CD4-positive, alpha-beta T cell treated with Interleukin-4 for 4 hours (primary cell): Measurements from ENCODE around the gene PSD2.

Experiments used
- DNase-seq: peaks from one replicate; pipeline ENCODE4 v3.0.0-alpha.2; 2020

The PSD2 gene

GRCh38 chr5:139839918-139840317, 44.3 kb downstream of the PSD2 start:
- no peak for DNase-seq

DNA sequence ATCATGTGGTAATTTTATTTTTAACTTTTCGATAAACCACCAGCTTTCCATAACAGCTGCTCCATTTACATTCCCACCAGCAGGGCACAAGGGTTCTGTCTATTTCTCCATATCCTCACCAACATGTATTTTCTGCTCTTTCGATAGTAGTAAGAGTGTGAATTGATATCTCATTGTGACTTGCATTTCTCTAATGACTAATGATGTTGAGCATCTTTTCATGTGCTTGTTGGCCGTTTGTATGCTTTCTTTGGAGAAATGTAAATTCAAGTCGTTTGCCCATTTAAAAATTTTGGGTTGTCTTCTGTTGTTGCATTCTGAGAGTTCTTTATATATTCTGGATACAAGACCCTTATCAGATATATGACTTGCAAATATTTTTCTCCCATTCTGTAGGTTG, 45.9 kb downstream of the PSD2 start:
- no peak for DNase-seq

DNA sequence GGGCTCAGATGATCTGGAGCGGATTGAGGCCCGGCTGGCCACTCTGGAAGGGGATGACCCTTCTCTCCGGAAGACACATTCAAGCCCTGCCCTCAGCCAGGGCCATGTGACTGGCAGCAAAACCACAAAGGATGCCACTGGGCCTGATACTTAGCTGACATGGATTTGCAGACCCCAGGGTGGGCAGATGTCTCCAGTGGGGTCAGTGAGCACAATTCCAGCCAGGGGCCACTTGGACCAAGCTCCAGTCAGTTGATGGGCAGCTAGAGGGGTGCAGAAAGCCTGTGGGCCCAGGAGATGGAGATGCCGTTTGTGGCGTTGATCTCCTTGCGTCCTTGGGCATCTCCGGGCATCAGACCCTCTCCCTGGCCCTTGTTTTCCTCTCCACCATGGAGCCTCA, 46.7 kb downstream of the PSD2 start:
- no peak for DNase-seq

- DNase-seq, result no peak
Observed at GRCh38 chr5:139843991-139844390, 48.4 kb downstream of the PSD2 start.

GRCh38 chr5:139844472-139845145, 49.0 kb downstream of the PSD2 start:
- DNase-seq, result peak; percentile 59

GRCh38 chr5:139845846-139846681, 50.5 kb downstream of the PSD2 start:
- DNase-seq, result no peak

DNA sequence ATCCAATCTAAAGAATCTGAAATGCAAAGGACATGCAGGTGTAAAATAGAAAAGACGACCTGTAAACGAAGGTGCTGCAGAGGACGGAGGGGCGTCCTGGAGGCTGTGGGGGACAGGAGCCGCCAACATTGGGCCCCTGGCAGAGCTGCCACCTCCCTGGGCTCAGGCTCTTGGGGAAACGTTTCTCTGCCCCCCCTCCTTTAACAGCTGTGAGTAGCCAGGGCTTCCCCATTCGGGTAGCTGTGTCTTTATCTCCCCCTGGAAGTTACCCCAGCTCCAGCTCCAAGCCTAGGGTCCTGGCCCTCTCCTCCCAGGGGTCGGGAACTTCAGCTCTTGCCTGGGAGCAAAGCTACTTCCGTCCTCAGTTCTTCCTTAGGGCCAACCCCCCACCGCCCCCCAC, 51.5 kb downstream of the PSD2 start:
- no peak for DNase-seq

DNA sequence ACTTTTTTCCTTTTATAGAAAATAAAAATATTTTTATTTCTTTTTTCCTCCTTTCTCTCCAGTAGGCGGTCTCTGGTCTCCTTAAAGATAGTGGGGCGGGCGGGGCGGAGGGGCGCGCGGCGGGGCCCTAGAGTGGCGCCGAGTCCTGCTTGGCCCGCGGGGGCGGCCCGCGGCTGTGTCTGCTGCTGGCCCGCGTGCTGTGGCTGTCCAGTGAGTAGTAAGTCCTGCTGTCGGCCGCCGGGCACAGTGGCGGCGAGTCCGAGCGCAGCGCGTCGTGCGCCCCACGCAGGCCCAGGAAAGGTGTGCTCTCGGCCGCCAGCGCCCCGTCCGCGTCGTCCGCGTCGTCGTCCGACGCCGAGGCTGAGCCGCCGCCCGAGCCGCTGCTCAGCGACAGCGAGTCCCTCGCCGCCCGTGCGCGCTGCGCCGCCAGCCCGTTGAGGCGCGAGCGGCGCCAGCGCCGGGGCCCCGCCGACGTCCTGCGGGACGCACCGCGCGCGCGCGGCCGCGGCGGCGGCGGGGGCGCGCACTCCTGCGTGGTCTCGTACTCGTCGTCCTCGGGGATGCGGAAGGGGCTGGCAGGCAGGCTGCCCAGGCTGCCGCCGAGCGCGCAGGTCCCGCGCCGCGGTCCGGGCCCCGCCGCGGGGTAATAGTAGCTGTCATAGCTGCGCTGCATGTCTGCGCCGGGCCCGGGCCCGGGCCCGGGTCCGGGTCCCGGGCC, 52.3 kb downstream of the PSD2 start:
- peak; percentile 73 for DNase-seq

- DNase-seq, result peak; percentile 13
Observed at GRCh38 chr5:139848508-139849100, 53.0 kb downstream of the PSD2 start.

- no peak for DNase-seq
Observed at GRCh38 chr5:139849501-139849900, 53.9 kb downstream of the PSD2 start.

DNA sequence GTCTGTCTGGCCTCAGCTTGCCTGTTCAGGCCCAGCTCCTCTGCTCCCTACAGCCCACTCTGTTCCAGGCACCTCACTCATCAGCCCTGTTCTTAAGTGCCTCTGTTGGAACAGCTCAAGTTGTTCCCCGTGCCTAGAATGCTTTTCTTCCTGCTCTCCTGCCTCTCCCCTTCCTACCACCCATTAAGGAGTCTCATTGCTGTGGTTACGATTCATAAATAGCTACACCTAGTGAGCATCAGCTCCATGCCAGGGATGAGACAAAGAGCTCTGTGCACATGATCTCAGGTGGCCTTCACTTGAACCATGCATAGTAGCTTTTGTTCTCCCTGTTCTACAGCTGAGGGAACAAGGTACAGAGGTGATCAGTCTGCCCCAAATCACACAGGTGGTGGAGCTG, 54.3 kb downstream of the PSD2 start:
- no peak for DNase-seq

DNA sequence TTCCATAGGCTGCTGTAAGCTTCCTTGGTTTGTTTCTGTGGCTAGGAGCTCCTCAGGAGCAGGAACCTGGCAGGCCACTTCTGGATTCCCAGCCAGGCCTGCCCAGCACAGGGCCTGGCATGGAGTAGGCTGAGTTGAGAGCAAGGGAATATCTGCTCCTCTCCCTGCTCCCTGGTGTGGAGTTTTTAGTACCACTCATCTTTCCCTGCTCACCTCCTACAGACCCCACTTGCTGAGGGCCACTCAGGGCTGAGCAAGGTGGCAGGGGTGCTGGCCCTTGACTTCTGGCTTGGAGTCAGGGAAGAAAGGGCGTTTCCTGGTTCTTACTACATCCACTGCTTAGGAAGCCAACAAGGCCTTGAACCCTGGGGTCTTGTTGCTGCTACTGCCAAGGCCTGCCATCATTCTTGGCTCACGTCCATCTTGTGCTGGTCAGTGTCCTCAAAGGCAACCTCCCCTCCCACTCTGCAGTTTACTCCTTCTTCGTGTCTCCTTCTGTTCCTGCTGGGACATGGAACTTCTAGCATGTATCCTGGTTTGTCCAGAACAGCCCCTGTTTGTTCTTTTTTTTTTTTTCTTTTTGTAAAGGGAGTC, 54.9 kb downstream of the PSD2 start:
- DNase-seq, result no peak

DNA sequence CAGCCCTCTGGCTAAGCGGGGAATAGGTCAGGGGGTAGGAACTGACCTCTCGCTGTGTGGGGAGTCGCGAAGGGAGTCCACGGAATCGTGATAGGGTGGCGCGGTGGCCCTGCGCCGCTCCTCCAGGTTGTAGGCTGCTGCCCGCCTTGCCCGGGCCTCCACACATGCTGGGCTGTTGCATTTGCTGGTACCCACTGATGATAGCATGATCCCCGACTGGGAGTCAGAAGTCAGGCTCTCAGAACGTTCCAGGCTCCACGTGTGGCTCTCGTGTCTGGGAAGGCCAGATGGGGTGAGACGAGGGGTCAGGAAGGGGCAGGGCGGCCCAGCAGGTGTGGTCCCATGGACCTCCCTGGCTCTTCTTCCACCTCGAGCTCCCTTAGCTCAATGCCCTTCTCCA, 56.0 kb downstream of the PSD2 start:
- DNase-seq, result no peak

DNA sequence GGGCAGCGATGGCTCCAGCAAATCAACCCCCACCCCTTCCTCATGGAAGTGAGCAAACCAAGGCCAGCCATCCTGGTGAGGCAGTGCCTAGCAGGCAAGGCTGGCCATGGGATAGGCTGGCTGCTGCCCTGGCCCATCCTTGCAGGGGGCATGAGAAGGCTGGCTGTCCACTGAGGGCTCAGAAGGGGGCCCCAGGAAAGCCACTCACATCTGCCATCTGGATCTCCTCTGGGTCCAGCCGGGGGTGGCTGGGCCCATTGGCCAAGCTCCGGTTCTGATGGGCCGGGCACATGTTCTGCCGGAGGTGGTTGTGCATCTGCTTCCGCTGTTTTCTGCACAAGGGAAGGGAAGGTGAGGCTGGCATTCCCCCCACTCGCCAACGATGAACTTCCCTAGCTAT, 57.1 kb downstream of the PSD2 start:
- DNase-seq, result no peak

GRCh38 chr5:139854029-139854605, 58.5 kb downstream of the PSD2 start:
- no peak for DNase-seq

DNA sequence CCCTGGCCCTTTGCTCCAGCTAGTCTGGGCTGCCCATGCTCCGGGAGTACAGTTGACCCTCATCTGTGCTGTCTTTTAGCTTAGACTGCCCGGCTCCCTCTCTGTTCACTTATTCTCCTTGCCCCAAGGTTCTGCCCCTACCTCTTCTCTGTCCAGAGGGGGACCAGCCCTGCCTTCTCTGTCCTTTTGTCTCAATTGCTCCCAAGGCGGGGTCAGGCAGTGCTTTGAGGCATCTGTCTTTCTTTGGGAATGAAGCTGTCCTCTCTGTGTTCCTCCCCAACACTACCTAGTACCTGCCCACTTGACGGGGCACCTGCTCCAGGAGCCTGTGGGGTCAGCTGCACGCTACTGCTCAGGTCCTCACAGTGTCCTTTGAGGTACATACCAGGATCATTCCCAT, 59.3 kb downstream of the PSD2 start:
- DNase-seq, result no peak

DNA sequence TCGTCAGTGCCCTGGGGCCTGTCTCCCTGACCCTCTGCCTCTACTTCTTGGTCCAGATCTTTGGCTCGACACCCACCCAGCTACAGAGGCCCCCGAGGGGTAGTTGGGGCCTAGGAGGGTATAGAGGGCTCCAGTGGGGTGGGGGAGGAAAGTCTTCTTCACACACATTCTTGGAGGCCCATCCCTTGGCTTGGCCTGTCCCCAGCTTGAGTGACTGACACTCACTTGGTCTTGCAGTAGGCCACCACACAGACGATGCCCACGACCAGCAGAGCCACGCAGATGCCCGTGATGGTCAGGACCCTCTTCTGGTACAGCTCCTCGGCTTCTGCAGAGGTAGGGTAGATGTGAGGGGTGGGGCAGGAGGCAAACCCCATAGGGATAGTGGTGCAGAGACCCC, 59.8 kb downstream of the PSD2 start:
- no peak for DNase-seq

GRCh38 chr5:139855946-139856540, 60.4 kb downstream of the PSD2 start:
- DNase-seq, result no peak

DNA sequence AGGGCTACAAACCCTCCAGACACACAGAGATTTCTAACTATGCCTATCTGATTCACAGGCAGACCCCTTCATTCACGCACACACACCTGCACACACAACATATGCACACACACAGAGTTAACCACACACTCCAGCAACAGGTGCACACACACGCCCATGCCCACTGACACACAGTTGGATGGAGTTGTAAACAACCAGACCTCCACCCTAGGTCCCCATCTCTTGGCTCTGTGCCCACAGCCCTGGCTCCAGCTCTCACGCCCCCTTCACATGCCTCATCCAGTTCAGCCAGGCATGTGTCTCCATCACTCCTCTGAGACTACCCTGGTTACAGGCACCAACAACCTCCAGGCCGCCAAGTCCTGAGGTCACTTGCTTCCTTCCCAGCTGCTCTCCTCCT, 61.1 kb downstream of the PSD2 start:
- DNase-seq, result no peak

GRCh38 chr5:139859013-139859412, 63.4 kb downstream of the PSD2 start:
- no peak for DNase-seq

GRCh38 chr5:139861021-139861888, 65.6 kb downstream of the PSD2 start:
- DNase-seq, result no peak
